Right cardiac atrium (tissue), 5 donors: ENCODE measurements around the gene SERPINB4. TPM values are rescaled to one million over a fixed set of nuclear protein-coding genes. Genes with fewer than 3 reads are reported as not detected.
"Not testable (repeated sequence)": the region's sequence is repeated elsewhere in the genome, so short reads cannot be mapped to it uniquely, and the experiment has no call there.

Experiments used
- ATAC-seq, 2 donors: fragments of 200-7000 bp; cut with Tn5 transposase; one replicate each; pipeline versions ENCODE4 v1.8.0 to v1.9.1; 2020; ENCODE audit warnings: moderate library complexity in 2 of 2, mild to moderate bottlenecking in 1 of 2
- DNase-seq, 3 donors: peaks; one replicate each; pipeline ENCODE4 v3.0.0-alpha.2; 2020
- H3K27ac ChIP-seq: one replicate; pipeline ENCODE4 v1.5.1; 2013; ENCODE audit warnings: mild to moderate bottlenecking, low read length, control low read depth, moderate library complexity
- H3K27me3 ChIP-seq: one replicate; pipeline ENCODE4 v1.6.1; 2013; ENCODE audit not compliant: control insufficient read depth, insufficient read depth
- H3K4me1 ChIP-seq: one replicate; pipeline ENCODE4 v1.6.1; 2013; ENCODE audit warnings: low read length; ENCODE audit not compliant: control insufficient read depth, insufficient read depth
- H3K4me3 ChIP-seq: one replicate; pipeline ENCODE4 v1.5.1; 2013; ENCODE audit warnings: low read length, control low read depth
- H3K9me3 ChIP-seq: one replicate; pipeline ENCODE4 v1.6.1; 2013; ENCODE audit warnings: low read length; ENCODE audit not compliant: control insufficient read depth
- WGBS: extraction: QIAGEN DNeasy Blood & Tissue Kit; methylation state at CpG from one replicate; pipeline ENCODE4 v1.1.7; 2013; 5-methylcytosine and 5-hydroxymethylcytosine counted together
- intact Hi-C, 4 donors: fragments of 100-400 bp; cut with DNase I; formaldehyde crosslinking; loops; one replicate each; pipeline versions ENCODE4 v1.11.0 to v1.14.0; 2022 to 2023
- long read RNA-seq, 4 donors: library from polyadenylated mRNA; unstranded; transcript quantifications; one replicate each; pipeline ENCODE4 v2.0.0, GENCODE V29; 2020 to 2021
- polyA plus RNA-seq: library from polyadenylated mRNA; stranded (reverse); fragments of 200-250 nt; gene quantifications from one replicate; pipeline ENCODE4 v1.2.3, GENCODE V29; 2013
- total RNA-seq, 4 donors: library from RNA; stranded (reverse); fragmentation: NEBNext Ultra II Directional; extraction: Animal tissue kit (Norgen Biotek cat#: 25700); gene quantifications; one replicate each; pipeline ENCODE4 v1.2.1, GENCODE V29; 2021
- donor health status: healthy with polysubstance abuse.
- donor health status: DM: no; HTN: yes; CAD: no.
- donor health status: DM: no; HTN: no; CAD: no.
- donor health status: DM: no; HTN: yes; CAD: no; lungs with severe emphysema.
- donor health status: DM: yes; HTN: yes; CAD: no.

SERPINB4 gene
- total RNA-seq (not detected), polyA plus RNA-seq (not detected)
- long read RNA-seq, donor 1, result 0 reads
- long read RNA-seq, donor 2, result 0 reads
- long read RNA-seq, donor 3, result 0 reads
- long read RNA-seq, donor 4, result 0 reads

DNA sequence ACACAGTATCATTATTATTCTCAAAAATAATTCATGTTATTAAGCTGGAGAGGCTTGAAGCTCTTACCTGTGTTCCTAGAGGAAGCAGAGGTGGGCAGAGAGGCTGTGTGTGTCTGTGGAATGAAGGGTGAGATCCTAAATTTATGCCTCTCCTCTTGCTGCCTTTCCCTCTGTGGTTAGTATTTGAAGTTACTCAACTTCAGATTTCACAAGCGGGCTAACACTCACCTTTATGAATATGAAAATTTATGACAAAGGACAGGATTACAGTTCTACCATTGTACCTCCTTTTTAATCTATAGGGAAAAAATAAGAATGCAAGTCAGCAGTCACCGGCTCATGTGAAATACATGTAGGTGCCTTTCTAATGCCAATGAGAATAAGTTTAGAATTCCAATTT lies at the start of gene SERPINB4:
Gene SERPINB4 (minus strand): TSS at position 115 of the 400 bp plus-strand sequence. CDS start 679 bp downstream, outside the sequence.
- WGBS, result 89% methylated on average over 1 of the region's 2 CpGs
- H3K4me1 ChIP-seq, H3K4me3 ChIP-seq, ATAC-seq, H3K27me3 ChIP-seq, intact Hi-C loops, H3K27ac ChIP-seq, DNase-seq, H3K9me3 ChIP-seq: not testable (repeated sequence)

DNA sequence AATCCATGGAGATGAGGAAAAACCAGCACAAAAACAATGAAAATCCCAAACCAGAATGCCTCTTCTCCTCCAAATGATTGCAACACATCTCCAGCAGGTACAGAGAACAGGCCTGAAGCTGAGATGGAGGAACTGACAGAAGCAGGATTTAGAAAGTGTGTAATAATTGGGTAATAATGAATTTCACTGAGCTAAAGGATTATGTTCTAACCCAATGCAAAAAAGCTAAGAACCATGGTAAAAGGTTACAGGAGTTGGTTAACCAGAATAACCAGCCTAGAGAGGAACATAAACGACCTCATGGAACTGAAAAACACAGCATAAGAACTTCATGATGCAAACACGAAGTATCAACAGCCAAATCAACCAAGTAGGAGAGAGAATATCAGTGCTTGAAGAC lies 45.0 kb upstream of the SERPINB4 start:
- WGBS, result 54% methylated on average over 2 of the region's 2 CpGs
- no peak overlapping the region for H3K4me3 ChIP-seq
- peaks cover 3% of the 10 kb centered on the region for H3K27me3 ChIP-seq
- intact Hi-C loops, result no loop called here
- no peaks in the 10 kb centered on the region for H3K9me3 ChIP-seq
- no peak for ATAC-seq
- no peak for DNase-seq
- H3K4me1 ChIP-seq, result no peaks in the 10 kb centered on the region
- H3K27ac ChIP-seq, result no peak overlapping the region

DNA sequence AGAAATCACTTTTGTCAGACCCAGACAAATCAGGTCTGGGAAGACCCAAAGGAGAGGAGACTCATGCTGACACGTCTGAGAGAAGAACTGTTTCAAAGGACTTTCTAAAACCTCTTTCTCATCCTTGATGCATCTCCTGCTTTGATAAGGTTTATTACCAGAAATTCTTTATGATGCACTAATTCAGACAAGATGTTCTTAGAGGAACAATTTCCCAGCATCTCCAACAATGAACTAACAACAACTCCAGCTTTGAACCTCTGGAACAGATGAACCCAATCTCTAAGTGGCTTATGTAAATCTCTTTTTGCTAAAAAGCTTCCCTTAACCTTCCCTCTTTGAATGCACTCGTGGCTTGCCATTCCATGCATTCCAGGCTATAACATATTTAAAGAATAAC lies 42.8 kb upstream of the SERPINB4 start:
- ATAC-seq, result no peak
- no peak overlapping the region for H3K4me3 ChIP-seq
- WGBS, result 54% methylated on average over 2 of the region's 2 CpGs
- no peaks in the 10 kb centered on the region for H3K9me3 ChIP-seq
- DNase-seq, result no peak
- intact Hi-C loops, result no loop called here
- H3K4me1 ChIP-seq, result no peaks in the 10 kb centered on the region
- H3K27ac ChIP-seq, result no peak overlapping the region
- peaks cover 3% of the 10 kb centered on the region for H3K27me3 ChIP-seq

- 95% methylated on average over 3 of the region's 3 CpGs for WGBS
- no peak overlapping the region for H3K4me3 ChIP-seq
- no peaks in the 10 kb centered on the region for H3K4me1 ChIP-seq
- no peak overlapping the region for H3K27ac ChIP-seq
- no peaks in the 10 kb centered on the region for H3K9me3 ChIP-seq
- peaks cover 3% of the 10 kb centered on the region for H3K27me3 ChIP-seq
- intact Hi-C loops, result no loop called here
- no peak for DNase-seq
- ATAC-seq, result no peak
Observed at GRCh38 chr18:63684718-63685117, 40.7 kb upstream of the SERPINB4 start.

DNA sequence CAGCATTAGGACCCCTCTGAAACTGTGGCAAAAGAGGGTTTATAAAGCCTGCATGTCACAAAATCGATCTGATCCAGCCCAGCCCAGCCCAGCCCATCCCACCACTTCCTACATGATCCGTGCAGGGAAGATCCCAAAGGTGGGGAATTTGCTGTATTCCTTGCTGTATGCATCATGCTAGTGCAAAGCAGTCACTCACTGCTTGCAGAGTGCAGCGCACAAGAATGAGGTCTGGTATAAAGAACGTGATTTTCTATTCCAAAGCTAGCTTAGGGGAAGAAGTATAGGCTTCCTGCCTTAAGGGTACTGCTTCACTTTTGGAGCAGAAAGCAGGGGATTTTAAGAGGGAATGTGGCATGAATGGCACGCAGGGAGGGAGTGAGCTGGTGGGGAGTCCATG lies 39.8 kb upstream of the SERPINB4 start:
- Histone ChIP-seq H3K9me3 (no peaks in the 10 kb centered on the region), H3K27ac (no peak overlapping the region), H3K27me3 (peaks cover 3% of the 10 kb centered on the region), H3K4me3 (no peak overlapping the region), H3K4me1 (no peaks in the 10 kb centered on the region)
- no peak for DNase-seq
- no peak for ATAC-seq
- whole genome bisulfite sequencing, result 64% methylated on average over 5 of the region's 5 CpGs
- intact Hi-C loops, result no loop called here

GRCh38 chr18:63683152-63683551 lies 39.1 kb upstream of the SERPINB4 start:
- Histone ChIP-seq H3K27me3 (peaks cover 3% of the 10 kb centered on the region), H3K4me1 (no peaks in the 10 kb centered on the region), H3K9me3 (no peaks in the 10 kb centered on the region), H3K4me3 (no peak overlapping the region), H3K27ac (no peak overlapping the region)
- DNase-seq (no peak), ATAC-seq (peak; percentile 25 to 61)
- 37% methylated on average over 2 of the region's 2 CpGs for WGBS
- intact Hi-C loops, result no loop called here

- Histone ChIP-seq H3K27me3 (peaks cover 3% of the 10 kb centered on the region), H3K9me3 (no peaks in the 10 kb centered on the region), H3K27ac (no peak overlapping the region), H3K4me3 (no peak overlapping the region), H3K4me1 (no peaks in the 10 kb centered on the region)
- intact Hi-C loops, result no loop called here
- 91% methylated on average over 2 of the region's 2 CpGs for WGBS
- DNase-seq (no peak), ATAC-seq (no peak)
Observed at GRCh38 chr18:63681449-63682340, 37.6 kb upstream of the SERPINB4 start.

DNA sequence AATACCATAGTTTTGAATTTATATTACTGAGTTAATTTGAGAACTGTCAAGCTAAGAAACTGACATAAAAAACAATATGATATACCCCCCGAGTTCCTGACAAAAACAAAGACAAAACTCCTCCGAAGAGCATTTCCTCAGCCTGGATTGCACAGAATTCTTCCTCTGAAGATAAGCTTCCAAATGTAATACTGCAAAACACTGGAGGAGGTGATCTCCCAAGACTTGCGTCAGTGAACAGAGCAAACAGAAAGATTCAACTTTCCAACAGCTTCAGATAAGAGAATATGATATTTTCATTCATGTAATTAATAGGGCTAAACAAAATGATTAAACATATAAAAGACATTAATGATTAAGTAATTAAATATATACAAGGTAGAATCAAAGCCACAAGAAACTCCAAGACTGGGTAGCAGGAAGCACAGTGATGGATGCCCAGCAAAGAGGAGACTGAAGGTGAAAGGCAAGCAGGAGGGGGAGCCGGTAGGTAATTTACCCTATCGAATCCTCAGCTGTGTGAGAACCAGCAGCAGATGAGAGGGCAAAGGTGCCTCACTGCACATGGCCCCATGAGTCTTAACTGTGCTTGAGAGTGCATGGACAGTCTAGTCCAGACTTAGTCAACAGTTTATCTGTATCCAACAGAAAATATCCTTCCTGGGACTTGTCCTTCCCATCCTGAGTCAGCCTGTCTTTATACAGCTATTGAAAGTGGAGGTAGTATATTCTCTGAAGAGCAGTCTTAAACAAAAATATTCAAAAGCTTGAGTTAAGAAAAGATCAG lies 36.0 kb upstream of the SERPINB4 start:
- no peaks in the 10 kb centered on the region for H3K27me3 ChIP-seq
- DNase-seq, result no peak
- H3K4me3 ChIP-seq, result no peak overlapping the region
- no peak overlapping the region for H3K27ac ChIP-seq
- H3K4me1 ChIP-seq, result no peaks in the 10 kb centered on the region
- no peaks in the 10 kb centered on the region for H3K9me3 ChIP-seq
- WGBS, result 49% methylated on average over 5 of the region's 5 CpGs
- intact Hi-C loops, result loop anchor here in 1 of 4 donors (10.0 kb wide), 1 partner anchor 65 kb away; no protein-coding TSS in a partner anchor
- no peak for ATAC-seq

- DNase-seq (no peak), ATAC-seq (no peak)
- Histone ChIP-seq H3K27ac (no peak overlapping the region), H3K9me3 (no peaks in the 10 kb centered on the region), H3K4me1 (no peaks in the 10 kb centered on the region), H3K4me3 (no peak overlapping the region), H3K27me3 (no peaks in the 10 kb centered on the region)
- intact Hi-C loops, result loop anchor here in 1 of 4 donors (10.0 kb wide), 1 partner anchor 63 kb away; no protein-coding TSS in a partner anchor
- WGBS, result 60% methylated on average over 5 of the region's 5 CpGs
Observed at GRCh38 chr18:63677500-63678225, 33.6 kb upstream of the SERPINB4 start.

DNA sequence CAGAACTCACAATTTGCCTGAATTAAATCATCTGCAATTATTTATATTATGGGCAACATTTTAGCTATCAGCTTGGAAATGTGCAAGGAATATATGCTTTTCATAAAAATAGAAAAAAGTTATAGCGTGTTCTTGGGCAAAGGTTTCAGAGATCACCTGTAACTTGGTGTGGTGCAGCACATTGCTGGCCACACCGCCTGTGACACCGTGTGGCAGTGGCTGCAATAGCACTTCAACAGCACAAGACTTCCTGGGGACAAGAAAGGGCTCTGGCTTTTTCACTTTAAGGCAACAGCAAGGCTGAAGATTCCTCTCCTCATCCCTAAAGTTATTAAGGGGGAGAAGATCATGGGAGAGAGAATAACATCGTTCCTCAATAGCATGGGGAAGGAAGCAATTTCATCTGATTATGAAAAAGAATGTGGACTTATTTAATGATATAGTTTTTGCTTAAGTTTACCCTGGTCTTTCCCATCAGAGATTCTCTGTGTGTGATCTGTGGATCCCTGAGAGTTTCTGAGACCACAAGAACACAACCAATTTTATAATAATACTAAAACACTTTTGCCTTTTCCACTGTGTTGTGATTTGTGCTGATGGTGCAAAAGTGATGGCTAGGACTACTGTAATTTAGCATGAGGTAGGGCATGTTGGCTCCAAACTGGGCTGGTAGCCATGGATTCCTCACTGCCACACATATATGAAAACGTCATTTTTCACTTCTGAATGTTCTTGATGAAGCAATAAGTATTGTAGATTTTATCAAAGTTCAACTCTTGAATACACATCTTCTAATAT lies 32.7 kb upstream of the SERPINB4 start:
- intact Hi-C loops, result loop anchor here in 1 of 4 donors (10.0 kb wide), 1 partner anchor 62 kb away; no protein-coding TSS in a partner anchor
- ATAC-seq (no peak), DNase-seq (no peak)
- 26% methylated on average over 5 of the region's 5 CpGs for WGBS
- no peak overlapping the region for H3K4me3 ChIP-seq
- no peak overlapping the region for H3K27ac ChIP-seq
- H3K9me3 ChIP-seq, result no peaks in the 10 kb centered on the region
- no peaks in the 10 kb centered on the region for H3K27me3 ChIP-seq
- no peaks in the 10 kb centered on the region for H3K4me1 ChIP-seq
